LNCAP (cell line): ENCODE measurements around the gene MYO1A.

ENCODE experiments used
- CTCF ChIP-seq: fragments of 450-650 bp; IDR thresholded peaks from 2 replicates; pipeline ENCODE4 v1.5.1; 2017; ENCODE audit warnings: mild to moderate bottlenecking

Gene MYO1A

GRCh38 chr12:57049890-57050289 is at the start of gene MYO1A:
Gene MYO1A (minus strand): TSS chr12:57050129. CDS start chr12:57048323, 1,806 bp downstream.
- no peak for TF ChIP-seq CTCF

GRCh38 chr12:57099047-57099714 is 49.3 kb upstream of the MYO1A start:
- no peak for TF ChIP-seq CTCF

GRCh38 chr12:57098546-57098945 is 48.6 kb upstream of the MYO1A start:
- no peak for TF ChIP-seq CTCF

GRCh38 chr12:57097554-57097835 is 47.6 kb upstream of the MYO1A start:
- TF ChIP-seq CTCF: no peak

- TF ChIP-seq CTCF: no peak
These were observed 47.0 kb upstream of the MYO1A start for GRCh38 chr12:57096748-57097553.

- no peak for TF ChIP-seq CTCF
These were observed 46.2 kb upstream of the MYO1A start for GRCh38 chr12:57096099-57096572.

GRCh38 chr12:57095440-57095839 is 45.5 kb upstream of the MYO1A start:
- no peak for TF ChIP-seq CTCF
